NOMO-1 (cell line): ENCODE measurements around the gene GMPPB.

Source experiments
- DNase-seq, 2 experiments: peaks; one replicate each; lab custom pipeline; 2025; ENCODE audit not compliant: unreplicated experiment in 2 of 2; lab: John Stamatoyannopoulos, UW

GMPPB gene

GRCh38 chr3:49673121-49673714 is 50.5 kb downstream of the GMPPB start:
- DNase-seq = no peak

- DNase-seq = no peak
Observed at GRCh38 chr3:49671291-49672288, 52.2 kb downstream of the GMPPB start.

- no peak for DNase-seq
Observed at GRCh38 chr3:49670940-49671290, 52.8 kb downstream of the GMPPB start.
